GM21528 (cell line): ENCODE measurements around the gene FAM117A.

Source experiments
- ATAC-seq: cut with Tn5 transposase; IDR thresholded peaks from one replicate; pipeline ENCODE4 v1.9.1; 2021; ENCODE audit warnings: mild to moderate bottlenecking, moderate library complexity; ENCODE audit not compliant: unreplicated experiment, low FRiP score

FAM117A gene

GRCh38 chr17:49715216-49715615 lies 48.7 kb downstream of the FAM117A start:
- ATAC-seq = no peak

GRCh38 chr17:49708515-49709183 lies 55.3 kb downstream of the FAM117A start:
- no peak for ATAC-seq

GRCh38 chr17:49707608-49708514 lies 56.1 kb downstream of the FAM117A start, which contains the start of gene SLC35B1:
SLC35B1 (minus strand) TSS chr17:49707964; CDS start chr17:49707833, 131 bp downstream.
- ATAC-seq = peak; percentile 94

GRCh38 chr17:49707246-49707607 lies 56.7 kb downstream of the FAM117A start:
- ATAC-seq = no peak

GRCh38 chr17:49705254-49705653 lies 58.7 kb downstream of the FAM117A start:
- ATAC-seq = no peak

GRCh38 chr17:49703557-49704277 lies 60.2 kb downstream of the FAM117A start:
- no peak for ATAC-seq

- no peak for ATAC-seq
These were observed 63.0 kb downstream of the FAM117A start for GRCh38 chr17:49700960-49701359.

- ATAC-seq = no peak
These were observed 63.9 kb downstream of the FAM117A start for GRCh38 chr17:49699966-49700575.

GRCh38 chr17:49698005-49698404 lies 65.9 kb downstream of the FAM117A start:
- no peak for ATAC-seq

GRCh38 chr17:49696233-49696761 lies 67.6 kb downstream of the FAM117A start:
- ATAC-seq = no peak

- no peak for ATAC-seq
These were observed 68.2 kb downstream of the FAM117A start for GRCh38 chr17:49695698-49696232.

- no peak for ATAC-seq
These were observed 68.9 kb downstream of the FAM117A start for GRCh38 chr17:49694847-49695697.

GRCh38 chr17:49692751-49693150 lies 71.2 kb downstream of the FAM117A start:
- ATAC-seq = no peak

- no peak for ATAC-seq
These were observed 72.2 kb downstream of the FAM117A start for GRCh38 chr17:49691677-49692191.

- no peak for ATAC-seq
These were observed 72.8 kb downstream of the FAM117A start for GRCh38 chr17:49691086-49691676.

- no peak for ATAC-seq
These were observed 73.7 kb downstream of the FAM117A start for GRCh38 chr17:49690256-49690655.

- no peak for ATAC-seq
These were observed 75.1 kb downstream of the FAM117A start for GRCh38 chr17:49688848-49689247.

GRCh38 chr17:49687878-49688491 lies 75.9 kb downstream of the FAM117A start:
- ATAC-seq = no peak
